ENCODE measurements around the gene PPP2CA.
A peak's percentile ranks its signal among the peaks of the same experiment; 100 is the strongest.

DNA sequence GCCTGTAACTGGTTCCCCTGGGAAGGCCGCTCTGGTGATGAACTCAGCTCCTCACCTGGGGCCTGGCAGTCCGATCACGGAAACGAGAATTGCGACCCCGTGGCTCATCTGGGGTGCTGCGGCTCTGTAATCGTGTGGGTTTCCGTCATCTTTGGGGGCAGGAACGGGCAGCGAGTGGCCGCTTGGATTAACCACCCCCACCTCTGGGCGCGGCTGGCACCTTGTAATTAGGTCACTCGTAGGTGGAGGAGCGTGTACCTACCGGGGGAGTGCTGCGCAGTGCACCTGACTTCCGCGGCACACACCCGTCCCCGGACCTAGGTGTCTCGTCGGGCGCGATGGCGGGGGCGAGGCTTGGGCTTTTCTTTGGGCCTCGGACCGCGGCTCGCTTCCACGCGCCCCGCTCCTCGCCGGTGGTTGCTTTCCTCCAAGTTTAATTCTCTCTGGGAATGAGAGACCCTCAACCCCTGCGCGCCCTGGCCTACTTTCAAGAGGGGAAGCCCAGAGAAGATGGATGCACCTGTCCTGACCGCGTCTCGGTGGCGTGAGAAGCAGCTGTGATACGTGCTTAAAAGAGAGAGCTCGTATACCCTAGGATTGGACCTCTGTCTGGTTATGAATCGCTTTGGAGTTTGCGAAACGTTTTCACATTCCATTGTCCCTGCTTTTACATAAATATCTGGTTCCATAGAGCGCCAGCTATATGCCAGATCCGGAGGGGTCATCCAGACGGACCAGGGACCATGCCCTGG lies 744 bp upstream of the PPP2CA start:
- TF ChIP-seq, protein P1, sequence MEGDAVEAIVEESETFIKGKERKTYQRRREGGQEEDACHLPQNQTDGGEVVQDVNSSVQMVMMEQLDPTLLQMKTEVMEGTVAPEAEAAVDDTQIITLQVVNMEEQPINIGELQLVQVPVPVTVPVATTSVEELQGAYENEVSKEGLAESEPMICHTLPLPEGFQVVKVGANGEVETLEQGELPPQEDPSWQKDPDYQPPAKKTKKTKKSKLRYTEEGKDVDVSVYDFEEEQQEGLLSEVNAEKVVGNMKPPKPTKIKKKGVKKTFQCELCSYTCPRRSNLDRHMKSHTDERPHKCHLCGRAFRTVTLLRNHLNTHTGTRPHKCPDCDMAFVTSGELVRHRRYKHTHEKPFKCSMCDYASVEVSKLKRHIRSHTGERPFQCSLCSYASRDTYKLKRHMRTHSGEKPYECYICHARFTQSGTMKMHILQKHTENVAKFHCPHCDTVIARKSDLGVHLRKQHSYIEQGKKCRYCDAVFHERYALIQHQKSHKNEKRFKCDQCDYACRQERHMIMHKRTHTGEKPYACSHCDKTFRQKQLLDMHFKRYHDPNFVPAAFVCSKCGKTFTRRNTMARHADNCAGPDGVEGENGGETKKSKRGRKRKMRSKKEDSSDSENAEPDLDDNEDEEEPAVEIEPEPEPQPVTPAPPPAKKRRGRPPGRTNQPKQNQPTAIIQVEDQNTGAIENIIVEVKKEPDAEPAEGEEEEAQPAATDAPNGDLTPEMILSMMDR (IDR thresholded peaks at IDR 0.05), result no peak
- TF ChIP-seq POLR2A (IDR thresholded peaks at IDR 0.05), result peak in 1 of 2 donors; percentile 21
- TF ChIP-seq POLR2AphosphoS5 (IDR thresholded peaks at IDR 0.05), result peak in 2 of 3 donors; percentile 9 to 44
- TF ChIP-seq EP300 (IDR thresholded peaks at IDR 0.05), result no peak

Data from suprapubic skin (tissue), 4 donors.